PC-3 (cell line): Measurements from ENCODE around the gene RRBP1.

Experiments
- CTCF ChIP-seq: fragments of 300-600 bp; sonication (generic); conservative IDR thresholded peaks from 2 replicates; pipeline ENCODE4 v1.5.1; 2017; ENCODE audit warnings: antibody characterized with exemption, low read depth, mild to moderate bottlenecking, low read length
- EZH2 ChIP-seq: fragments of 300-600 bp; sonication (generic); IDR thresholded peaks from one replicate; pipeline ENCODE4 v1.6.1; 2017; ENCODE audit warnings: antibody characterized with exemption, mild to moderate bottlenecking, low read length; ENCODE audit not compliant: unreplicated experiment
- EZH2phosphoT487 ChIP-seq: fragments of 300-600 bp; sonication (generic); IDR thresholded peaks from 2 replicates; pipeline ENCODE4 v1.6.1; 2018; ENCODE audit warnings: mild to moderate bottlenecking, antibody characterized with exemption, low read length, borderline replicate concordance

- TF ChIP-seq CTCF (no peak), EZH2phosphoT487 (no peak), EZH2 (no peak)
Measured at GRCh38 chr20:17648315-17648646, 33.8 kb downstream of the RRBP1 start.
